GM12878 (cell line): Measurements from ENCODE around the gene FUT3. TPM values are rescaled to one million over a fixed set of nuclear protein-coding genes. Genes with fewer than 3 reads are reported as not detected.

Experiments
- ATAC-seq: fragments of 200-7000 bp; cut with Tn5 transposase; 3 replicates; pipeline ENCODE4 v1.9.1; 2020; ENCODE audit warnings: mild to moderate bottlenecking, moderate library complexity
- BruUV-seq: library from RNA; stranded (reverse); fragments of 400-500 nt; replicated peaks from 2 replicates; lab custom pipeline; 2021; lab: Mats Ljungman, UMichigan
- CTCF ChIA-PET: fragments of 300-600 bp; sonication (Branson Sonifier 250); formaldehyde crosslinking; extraction: SDS; loops from one replicate; lab custom pipeline; 2021; ENCODE audit warnings: inconsistent platforms; lab: Yijun Ruan, JAX
- POLR2A ChIA-PET: fragments of 350-600 bp; formaldehyde crosslinking; extraction: SDS; loops from one replicate; lab custom pipeline; 2021; ENCODE audit warnings: inconsistent platforms; lab: Charles Lee
- RAD21 ChIA-PET: fragments of 300-600 bp; sonication (Branson Sonifier 250); formaldehyde crosslinking; loops from one replicate; lab custom pipeline; 2023; ENCODE audit warnings: antibody characterized with exemption; ENCODE audit not compliant: unreplicated experiment; lab: Charles Lee
- SMC1A ChIA-PET: fragments of 300-600 bp; sonication (Branson Sonifier 250); formaldehyde crosslinking; loops from one replicate; lab custom pipeline; 2023; ENCODE audit not compliant: unreplicated experiment, uncharacterized antibody; lab: Charles Lee
- DNase-seq: peaks from one replicate; pipeline ENCODE4 v3.0.0-alpha.2; 2011; ENCODE audit warnings: low read depth, low spot score
- FAIRE-seq: peaks from 3 replicates; lab custom pipeline; 2011; peaks lifted over from hg19 to GRCh38; lab: Jason Lieb, UNC
- H2AFZ ChIP-seq: 2 replicates; pipeline ENCODE4 v1.6.0; 2011; ENCODE audit warnings: low read depth, low read length, control low read depth; ENCODE audit not compliant: control insufficient read depth
- H3K27ac ChIP-seq: 2 replicates; pipeline ENCODE4 v1.5.1; 2011; ENCODE audit warnings: control low read depth; ENCODE audit not compliant: control insufficient read depth, insufficient read depth
- H3K27me3 ChIP-seq, 2 experiments: replicated peaks in 1 of 2; 2 replicates each; pipeline versions ENCODE4 v1.6.0 to v1.6.1; 2011; ENCODE audit warnings: low read length in 1 of 2; ENCODE audit not compliant: control insufficient read depth in 2 of 2, insufficient read depth in 2 of 2
- H3K36me3 ChIP-seq, 2 experiments: 2 replicates each; pipeline ENCODE4 v1.5.1; 2011; ENCODE audit warnings: low read length in 1 of 2; ENCODE audit not compliant: control insufficient read depth in 2 of 2, insufficient read depth in 2 of 2
- H3K4me1 ChIP-seq: 2 replicates; pipeline ENCODE4 v1.6.1; 2011; ENCODE audit warnings: mild to moderate bottlenecking, low read length, moderate library complexity, mixed read lengths; ENCODE audit not compliant: control insufficient read depth, insufficient read depth
- H3K4me2 ChIP-seq: 2 replicates; pipeline ENCODE4 v1.6.0; 2011; ENCODE audit warnings: control low read depth; ENCODE audit not compliant: control insufficient read depth, insufficient read depth
- H3K4me3 ChIP-seq: fragments of 200-600 bp; sonication (generic); 2 replicates; pipeline ENCODE4 v1.5.1; 2016
- H3K79me2 ChIP-seq: 2 replicates; pipeline ENCODE4 v1.6.0; 2011; ENCODE audit warnings: low read length; ENCODE audit not compliant: control insufficient read depth, insufficient read depth
- H3K9ac ChIP-seq: 2 replicates; pipeline ENCODE4 v1.8.0; 2011; ENCODE audit warnings: low read length, control low read depth, mixed read lengths; ENCODE audit not compliant: control insufficient read depth, insufficient read depth
- H3K9me3 ChIP-seq: replicated peaks from 3 replicates; pipeline ENCODE4 v1.5.1; 2011; ENCODE audit warnings: mild to moderate bottlenecking, low read length; ENCODE audit not compliant: control insufficient read depth, insufficient read depth
- H4K20me1 ChIP-seq: 2 replicates; pipeline ENCODE4 v1.6.0; 2011; ENCODE audit not compliant: control insufficient read depth, insufficient read depth
- BACH1 ChIP-seq: fragments of 450-650 bp; IDR thresholded peaks from 2 replicates; pipeline ENCODE4 v1.6.1; 2017; ENCODE audit warnings: mild to moderate bottlenecking, borderline replicate concordance
- BMI1 ChIP-seq: fragments of 450-650 bp; IDR thresholded peaks from 2 replicates; pipeline ENCODE4 v1.6.1; 2016; ENCODE audit warnings: mild to moderate bottlenecking, moderate library complexity, borderline replicate concordance
- BRCA1 ChIP-seq: IDR thresholded peaks from 2 replicates; pipeline ENCODE4 v1.6.1; 2011; ENCODE audit warnings: low read depth, low read length, improper control_type of control experiment
- CREM ChIP-seq: IDR thresholded peaks from 2 replicates; pipeline ENCODE4 v1.6.1; 2014; ENCODE audit warnings: antibody characterized with exemption, low read depth
- IKZF1 ChIP-seq: fragments of 450-650 bp; conservative IDR thresholded peaks from 2 replicates; pipeline ENCODE4 v1.6.1; 2017; ENCODE audit warnings: antibody characterized with exemption, mild to moderate bottlenecking
- MYB ChIP-seq: fragments of 150-350 bp; IDR thresholded peaks from 2 replicates; pipeline ENCODE4 v1.6.1; 2014; ENCODE audit warnings: mild to moderate bottlenecking, low read depth, low read length, borderline replicate concordance
- NFYA ChIP-seq: IDR thresholded peaks from 2 replicates; pipeline ENCODE4 v1.6.1; 2011; ENCODE audit warnings: low read depth, mild to moderate bottlenecking, low read length, improper control_type of control experiment, borderline replicate concordance
- NRF1 ChIP-seq: conservative IDR thresholded peaks from 2 replicates; pipeline ENCODE4 v1.6.1; 2011; ENCODE audit warnings: mild to moderate bottlenecking, low read depth, low read length, improper control_type of control experiment
- RB1 ChIP-seq: fragments of 450-650 bp; formaldehyde crosslinking; IDR thresholded peaks from 2 replicates; pipeline ENCODE4 v1.6.1; 2017; ENCODE audit warnings: mild to moderate bottlenecking, borderline replicate concordance
- SRF ChIP-seq, 2 experiments: IDR thresholded peaks; 2 replicates each; pipeline ENCODE4 v1.6.1; 2011; ENCODE audit warnings: low read depth in 2 of 2, low read length in 2 of 2, mild to moderate bottlenecking in 1 of 2, moderate library complexity in 1 of 2
- TAF1 ChIP-seq: IDR thresholded peaks from 2 replicates; pipeline ENCODE4 v1.6.1; 2011; ENCODE audit warnings: mild to moderate bottlenecking, low read depth, low read length, borderline replicate concordance
- ZNF217 ChIP-seq: fragments of 450-650 bp; IDR thresholded peaks from 2 replicates; pipeline ENCODE4 v1.6.1; 2017; ENCODE audit warnings: antibody characterized with exemption, mild to moderate bottlenecking
- ZZZ3 ChIP-seq: IDR thresholded peaks from 2 replicates; pipeline ENCODE4 v1.6.1; 2011; ENCODE audit warnings: low read depth; ENCODE audit not compliant: control insufficient read depth, insufficient read length
- WGBS: methylation state at CpG from one replicate; pipeline ENCODE4 v1.1.6; 2016; ENCODE audit warnings: low lambda C conversion rate; ENCODE audit not compliant: insufficient replicate concordance, insufficient coverage; ENCODE audit errors: missing lambda C conversion rate; 5-methylcytosine and 5-hydroxymethylcytosine counted together
- in situ Hi-C: fragments of 300-500 bp; cut with MboI; formaldehyde crosslinking; loops from 9 replicates; pipeline ENCODE4 v1.14.3; 2018; ENCODE audit warnings: mixed read lengths
- intact Hi-C: fragments of 100-400 bp; cut with micrococcal nuclease; formaldehyde crosslinking; loops from one replicate; pipeline ENCODE4 v1.14.2; 2022; ENCODE audit not compliant: unreplicated experiment
- polyA plus RNA-seq, 11 experiments: library from polyadenylated mRNA; depleted of rRNA in 4 of 11; unstranded in 6 of 11; stranded (reverse) in 5 of 11; fragments of >200 nt; fragmentation: Nextera tagmentation in 4 of 11; fragmentation: Illumina TruSeq in 1 of 11; extraction: Ambion mirVana in 4 of 11; extraction: Trizol in 1 of 11; gene quantifications; 1 replicate in 1 of 11; 2 replicates in 10 of 11; pipeline versions ENCODE4 v1.2.1 to v1.2.3, GENCODE V29; 2011 to 2016; ENCODE audit warnings: inconsistent platforms in 2 of 11, missing spikeins in 2 of 11, low read depth in 1 of 11
- total RNA-seq, 4 experiments: library from RNA; depleted of rRNA in 3 of 4; stranded (reverse); fragments of >200 nt in 3 of 4; fragmentation: Illumina TruSeq in 1 of 4; extraction: Trizol in 1 of 4; gene quantifications; 2 replicates each; pipeline versions ENCODE4 v1.2.1 to v1.2.3, GENCODE V29; 2013 to 2021
- TF ChIP-seq, protein P1 (sequence below): IDR thresholded peaks from 2 replicates; pipeline ENCODE4 v1.6.1; 2012; ENCODE audit warnings: low read length, inconsistent platforms
- TF ChIP-seq, protein P2 (sequence below): fragments of 450-650 bp; IDR thresholded peaks from 2 replicates; pipeline ENCODE4 v1.6.1; 2017; ENCODE audit warnings: mild to moderate bottlenecking, moderate library complexity
- TF ChIP-seq, protein P3 (sequence below), 3 experiments: IDR thresholded peaks in 2 of 3; conservative IDR thresholded peaks in 1 of 3; 2 replicates each; pipeline ENCODE4 v1.5.1; 2011; ENCODE audit warnings: low read depth in 3 of 3, low read length in 3 of 3, mild to moderate bottlenecking in 3 of 3, control low read depth in 2 of 3, moderate library complexity in 2 of 3, inconsistent platforms in 1 of 3, mixed read lengths in 1 of 3; ENCODE audit not compliant: control insufficient read depth in 2 of 3, insufficient read depth in 1 of 3; ENCODE audit errors: extremely low read depth in 1 of 3

FUT3 gene
- total and polyA plus RNA-seq, 10 of the 15 experiments (the other 5 are each of a cell fraction or from before 2014, with no cell fraction given) = 0.04 to 0.31 (median 0.07) TPM; not detected in 7

DNA sequence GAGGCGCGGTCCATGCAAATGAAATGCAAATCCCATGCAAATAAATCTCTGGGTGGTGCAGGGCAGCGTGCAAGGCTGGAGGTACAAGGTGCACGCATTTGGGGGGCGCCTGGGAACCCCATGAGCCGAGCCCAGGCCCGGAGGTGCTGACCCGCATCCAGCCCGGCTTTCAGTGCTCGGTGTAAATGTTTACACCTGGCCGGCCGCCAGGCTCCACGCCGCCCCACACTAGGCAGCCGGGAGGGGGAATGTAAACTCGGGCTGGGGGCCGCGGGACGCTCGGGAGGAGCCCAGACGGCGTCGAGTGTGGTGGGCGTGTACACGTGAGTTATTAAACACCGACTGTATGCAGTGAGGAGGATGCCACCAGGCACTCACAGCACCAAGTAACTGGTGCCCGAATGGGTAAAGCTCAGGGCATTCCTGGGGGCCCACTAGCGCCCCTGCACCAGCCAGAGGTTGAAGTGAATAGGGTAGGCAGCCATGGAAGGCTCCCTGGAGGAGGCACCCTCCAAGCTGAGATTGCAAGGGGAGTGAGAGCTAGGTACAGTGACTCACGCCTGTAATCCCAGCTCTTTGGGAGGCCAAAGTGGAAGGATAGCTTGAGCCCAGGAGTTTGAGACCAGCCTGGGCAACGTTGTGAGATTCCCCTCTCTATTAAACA, 28.9 kb downstream of the FUT3 start:
- BruUV-seq = no TSS peak
- Histone ChIP-seq H2AFZ (no peak overlapping the region), H3K4me2 (no peak overlapping the region), H3K27me3 (no peaks in the 10 kb centered on the region), H3K4me3 (no peak overlapping the region), H3K27ac (no peak overlapping the region), H3K9me3 (no peaks in the 10 kb centered on the region), H3K4me1 (peaks cover 9% of the 10 kb centered on the region), H3K79me2 (no peaks in the 10 kb centered on the region), H3K36me3 (no peaks in the 10 kb centered on the region), H3K9ac (no peak overlapping the region), H4K20me1 (no peaks in the 10 kb centered on the region)
- DNase-seq (no peak), FAIRE-seq (no peak), ATAC-seq (no peak)
- intact Hi-C loops = no loop called here
- ChIA-PET POLR2A (no interaction called here), RAD21 (interaction anchor here (1.2 kb wide), 1 partner anchor 18 kb away, joined by 4 read pairs; the partner anchor contains the start of gene NRTN), SMC1A (interaction anchor here (1.0 kb wide), 1 partner anchor 18 kb away, joined by 6 read pairs; no protein-coding TSS in a partner anchor), CTCF (interaction anchor here (1.1 to 1.7 kb wide), 3 partner anchors 18 to 82 kb away, joined by 3 to 7 read pairs (median 4); no protein-coding TSS in a partner anchor)
- in situ Hi-C loops = no loop called here
- WGBS = 42% methylated on average over 29 of the region's 30 CpGs
- TF ChIP-seq BRCA1 (no peak), ZZZ3 (no peak), SRF (IDR thresholded peaks at IDR 0.05; ENCODE audit: low read depth in 2 of 2, low read length in 2 of 2) (no peak), TAF1 (no peak), IKZF1 (no peak), NRF1 (no peak), NFYA (no peak), CREM (no peak), RB1 (no peak), MYB (no peak), BACH1 (no peak), BMI1 (no peak), ZNF217 (no peak)
- TF ChIP-seq, protein P1, sequence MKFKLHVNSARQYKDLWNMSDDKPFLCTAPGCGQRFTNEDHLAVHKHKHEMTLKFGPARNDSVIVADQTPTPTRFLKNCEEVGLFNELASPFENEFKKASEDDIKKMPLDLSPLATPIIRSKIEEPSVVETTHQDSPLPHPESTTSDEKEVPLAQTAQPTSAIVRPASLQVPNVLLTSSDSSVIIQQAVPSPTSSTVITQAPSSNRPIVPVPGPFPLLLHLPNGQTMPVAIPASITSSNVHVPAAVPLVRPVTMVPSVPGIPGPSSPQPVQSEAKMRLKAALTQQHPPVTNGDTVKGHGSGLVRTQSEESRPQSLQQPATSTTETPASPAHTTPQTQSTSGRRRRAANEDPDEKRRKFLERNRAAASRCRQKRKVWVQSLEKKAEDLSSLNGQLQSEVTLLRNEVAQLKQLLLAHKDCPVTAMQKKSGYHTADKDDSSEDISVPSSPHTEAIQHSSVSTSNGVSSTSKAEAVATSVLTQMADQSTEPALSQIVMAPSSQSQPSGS = no peak
- TF ChIP-seq, protein P2, sequence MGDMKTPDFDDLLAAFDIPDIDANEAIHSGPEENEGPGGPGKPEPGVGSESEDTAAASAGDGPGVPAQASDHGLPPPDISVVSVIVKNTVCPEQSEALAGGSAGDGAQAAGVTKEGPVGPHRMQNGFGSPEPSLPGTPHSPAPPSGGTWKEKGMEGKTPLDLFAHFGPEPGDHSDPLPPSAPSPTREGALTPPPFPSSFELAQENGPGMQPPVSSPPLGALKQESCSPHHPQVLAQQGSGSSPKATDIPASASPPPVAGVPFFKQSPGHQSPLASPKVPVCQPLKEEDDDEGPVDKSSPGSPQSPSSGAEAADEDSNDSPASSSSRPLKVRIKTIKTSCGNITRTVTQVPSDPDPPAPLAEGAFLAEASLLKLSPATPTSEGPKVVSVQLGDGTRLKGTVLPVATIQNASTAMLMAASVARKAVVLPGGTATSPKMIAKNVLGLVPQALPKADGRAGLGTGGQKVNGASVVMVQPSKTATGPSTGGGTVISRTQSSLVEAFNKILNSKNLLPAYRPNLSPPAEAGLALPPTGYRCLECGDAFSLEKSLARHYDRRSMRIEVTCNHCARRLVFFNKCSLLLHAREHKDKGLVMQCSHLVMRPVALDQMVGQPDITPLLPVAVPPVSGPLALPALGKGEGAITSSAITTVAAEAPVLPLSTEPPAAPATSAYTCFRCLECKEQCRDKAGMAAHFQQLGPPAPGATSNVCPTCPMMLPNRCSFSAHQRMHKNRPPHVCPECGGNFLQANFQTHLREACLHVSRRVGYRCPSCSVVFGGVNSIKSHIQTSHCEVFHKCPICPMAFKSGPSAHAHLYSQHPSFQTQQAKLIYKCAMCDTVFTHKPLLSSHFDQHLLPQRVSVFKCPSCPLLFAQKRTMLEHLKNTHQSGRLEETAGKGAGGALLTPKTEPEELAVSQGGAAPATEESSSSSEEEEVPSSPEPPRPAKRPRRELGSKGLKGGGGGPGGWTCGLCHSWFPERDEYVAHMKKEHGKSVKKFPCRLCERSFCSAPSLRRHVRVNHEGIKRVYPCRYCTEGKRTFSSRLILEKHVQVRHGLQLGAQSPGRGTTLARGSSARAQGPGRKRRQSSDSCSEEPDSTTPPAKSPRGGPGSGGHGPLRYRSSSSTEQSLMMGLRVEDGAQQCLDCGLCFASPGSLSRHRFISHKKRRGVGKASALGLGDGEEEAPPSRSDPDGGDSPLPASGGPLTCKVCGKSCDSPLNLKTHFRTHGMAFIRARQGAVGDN = no peak
- TF ChIP-seq, protein P3, sequence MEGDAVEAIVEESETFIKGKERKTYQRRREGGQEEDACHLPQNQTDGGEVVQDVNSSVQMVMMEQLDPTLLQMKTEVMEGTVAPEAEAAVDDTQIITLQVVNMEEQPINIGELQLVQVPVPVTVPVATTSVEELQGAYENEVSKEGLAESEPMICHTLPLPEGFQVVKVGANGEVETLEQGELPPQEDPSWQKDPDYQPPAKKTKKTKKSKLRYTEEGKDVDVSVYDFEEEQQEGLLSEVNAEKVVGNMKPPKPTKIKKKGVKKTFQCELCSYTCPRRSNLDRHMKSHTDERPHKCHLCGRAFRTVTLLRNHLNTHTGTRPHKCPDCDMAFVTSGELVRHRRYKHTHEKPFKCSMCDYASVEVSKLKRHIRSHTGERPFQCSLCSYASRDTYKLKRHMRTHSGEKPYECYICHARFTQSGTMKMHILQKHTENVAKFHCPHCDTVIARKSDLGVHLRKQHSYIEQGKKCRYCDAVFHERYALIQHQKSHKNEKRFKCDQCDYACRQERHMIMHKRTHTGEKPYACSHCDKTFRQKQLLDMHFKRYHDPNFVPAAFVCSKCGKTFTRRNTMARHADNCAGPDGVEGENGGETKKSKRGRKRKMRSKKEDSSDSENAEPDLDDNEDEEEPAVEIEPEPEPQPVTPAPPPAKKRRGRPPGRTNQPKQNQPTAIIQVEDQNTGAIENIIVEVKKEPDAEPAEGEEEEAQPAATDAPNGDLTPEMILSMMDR (IDR thresholded peaks at IDR 0.05 in 2 of 3, conservative IDR thresholded peaks at IDR 0.05 in 1 of 3; ENCODE audit: control insufficient read depth in 2 of 3, extremely low read depth in 1 of 3, insufficient read depth in 1 of 3, low read depth in 3 of 3, low read length in 3 of 3) = no peak
